Measurements from ENCODE around the gene HDAC4.
"Not testable (repeated sequence)": the region's sequence is repeated elsewhere in the genome, so short reads cannot be mapped to it uniquely, and the experiment has no call there.

HDAC4 gene

GRCh38 chr2:239039479-239039861, 361.4 kb downstream of the HDAC4 start:
- Histone ChIP-seq H3K4me3 (ENCODE audit: low read depth in 1 of 2, low read length in 2 of 2) (no peak overlapping the region), H3K4me1 (ENCODE audit: insufficient read depth, low read length) (no peaks in the 10 kb centered on the region), H3K36me3 (ENCODE audit: insufficient read depth, low read length) (no peaks in the 10 kb centered on the region), H3K27me3 (ENCODE audit: control insufficient read depth in 1 of 2, insufficient read depth in 2 of 2, low read length in 2 of 2) (no peaks in the 10 kb centered on the region), H3K9me3 (ENCODE audit: low read length) (no peaks in the 10 kb centered on the region), H3K27ac (ENCODE audit: low read depth, low read length) (no peak overlapping the region), H3K9ac (ENCODE audit: low read length) (no peak overlapping the region)

GRCh38 chr2:239038773-239039478, 361.9 kb downstream of the HDAC4 start:
- no peaks in the 10 kb centered on the region for H3K9me3 ChIP-seq (ENCODE audit: low read length)
- no peak overlapping the region for H3K9ac ChIP-seq (ENCODE audit: low read length)
- no peaks in the 10 kb centered on the region for H3K27me3 ChIP-seq (ENCODE audit: control insufficient read depth in 1 of 2, insufficient read depth in 2 of 2, low read length in 2 of 2)
- no peaks in the 10 kb centered on the region for H3K4me1 ChIP-seq (ENCODE audit: insufficient read depth, low read length)
- no peak overlapping the region for H3K4me3 ChIP-seq (ENCODE audit: low read depth in 1 of 2, low read length in 2 of 2)
- no peaks in the 10 kb centered on the region for H3K36me3 ChIP-seq (ENCODE audit: insufficient read depth, low read length)
- H3K27ac ChIP-seq (ENCODE audit: low read depth, low read length): no peak overlapping the region

GRCh38 chr2:239038284-239038683, 362.5 kb downstream of the HDAC4 start:
- H3K9me3 ChIP-seq (ENCODE audit: low read length); H3K27me3 ChIP-seq (ENCODE audit: control insufficient read depth in 1 of 2, insufficient read depth in 2 of 2, low read length in 2 of 2); H3K4me3 ChIP-seq (ENCODE audit: low read depth in 1 of 2, low read length in 2 of 2); H3K27ac ChIP-seq (ENCODE audit: low read depth, low read length); H3K36me3 ChIP-seq (ENCODE audit: insufficient read depth, low read length); H3K9ac ChIP-seq (ENCODE audit: low read length); H3K4me1 ChIP-seq (ENCODE audit: insufficient read depth, low read length): not testable (repeated sequence)

- no peak overlapping the region for H3K4me3 ChIP-seq (ENCODE audit: low read depth in 1 of 2, low read length in 2 of 2)
- H3K9me3 ChIP-seq (ENCODE audit: low read length): no peaks in the 10 kb centered on the region
- no peak overlapping the region for H3K9ac ChIP-seq (ENCODE audit: low read length)
- H3K27ac ChIP-seq (ENCODE audit: low read depth, low read length): no peak overlapping the region
- no peaks in the 10 kb centered on the region for H3K4me1 ChIP-seq (ENCODE audit: insufficient read depth, low read length)
- H3K36me3 ChIP-seq (ENCODE audit: insufficient read depth, low read length): no peaks in the 10 kb centered on the region
- no peaks in the 10 kb centered on the region for H3K27me3 ChIP-seq (ENCODE audit: control insufficient read depth in 1 of 2, insufficient read depth in 2 of 2, low read length in 2 of 2)
Observed at GRCh38 chr2:239037559-239037910, 363.3 kb downstream of the HDAC4 start.

DNA sequence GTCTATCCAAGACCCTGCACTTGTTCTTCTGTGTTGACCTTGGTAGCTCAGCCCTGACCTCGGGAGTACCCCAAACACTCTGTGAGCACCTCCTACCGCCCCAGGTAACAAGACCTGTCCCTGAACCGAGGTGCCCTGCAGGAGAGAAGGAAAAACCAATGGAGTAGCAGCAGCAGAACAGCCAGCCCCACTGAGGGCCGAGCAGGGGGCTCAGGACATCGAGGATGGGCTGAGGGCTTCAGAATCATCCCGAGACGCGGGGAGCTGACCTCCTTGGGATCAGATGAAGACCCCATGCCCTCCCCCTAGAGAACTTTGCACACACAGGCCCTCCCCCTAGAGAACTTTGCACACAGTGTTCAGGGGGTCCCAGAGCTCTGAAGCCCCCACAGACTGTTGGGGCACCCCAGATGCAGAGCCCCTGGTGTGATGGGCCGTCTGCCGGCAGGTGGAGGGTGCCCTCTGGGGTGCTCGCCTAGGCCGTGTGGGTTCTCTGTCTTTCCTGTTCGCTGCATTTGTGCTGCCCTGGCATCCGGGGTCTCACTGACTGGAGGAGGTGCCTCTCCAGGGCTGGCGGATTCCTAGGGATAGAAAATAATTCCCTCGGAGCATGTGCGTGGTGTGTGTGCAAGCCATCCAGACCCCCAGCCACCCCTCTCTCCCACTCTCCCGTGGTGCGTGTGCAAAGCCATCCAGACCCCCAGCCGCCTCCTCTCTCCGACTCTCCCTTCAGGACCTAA, 363.8 kb downstream of the HDAC4 start:
- H3K27ac ChIP-seq (ENCODE audit: low read depth, low read length): no peak overlapping the region
- no peaks in the 10 kb centered on the region for H3K9me3 ChIP-seq (ENCODE audit: low read length)
- no peak overlapping the region for H3K9ac ChIP-seq (ENCODE audit: low read length)

DNA sequence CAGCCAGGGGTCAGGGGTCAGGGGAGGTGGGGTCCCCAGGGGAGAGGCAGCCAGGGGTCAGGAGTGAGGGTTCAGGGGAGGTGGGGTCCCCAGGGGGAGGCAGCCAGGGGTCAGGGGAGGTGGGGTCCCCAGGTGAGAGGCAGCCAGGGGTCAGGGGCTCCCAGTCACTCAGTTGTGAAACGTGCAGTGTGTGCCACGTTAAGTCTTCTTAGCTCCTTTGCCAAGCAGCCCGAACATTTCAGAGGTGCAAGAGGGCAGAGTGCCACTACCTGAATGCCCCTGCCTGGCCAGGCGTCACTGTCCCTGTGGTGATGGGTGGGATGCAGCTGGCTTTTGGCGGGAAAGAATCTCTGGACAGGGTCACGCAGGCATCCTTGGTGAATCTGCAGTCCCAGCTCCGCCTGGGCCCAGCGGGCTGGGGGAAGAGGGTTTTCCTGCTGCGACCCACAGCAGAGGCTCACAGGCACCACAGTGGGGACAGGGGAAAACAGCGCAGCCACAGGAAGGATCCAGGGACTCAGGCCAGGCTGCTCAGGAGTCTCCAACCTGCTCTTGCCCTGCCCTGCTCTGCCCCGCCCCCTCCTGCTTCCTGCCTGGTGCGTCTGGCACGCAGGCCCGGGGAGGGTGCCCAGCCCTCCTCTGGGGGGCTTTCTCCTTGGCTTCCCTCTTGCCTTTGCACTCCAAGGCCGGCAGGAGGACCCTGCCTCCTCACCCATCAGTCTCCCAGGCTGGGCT, 364.7 kb downstream of the HDAC4 start:
- no peak overlapping the region for H3K27ac ChIP-seq (ENCODE audit: low read depth, low read length)
- no peak overlapping the region for H3K9ac ChIP-seq (ENCODE audit: low read length)
- no peaks in the 10 kb centered on the region for H3K4me1 ChIP-seq (ENCODE audit: insufficient read depth, low read length)
- no peak overlapping the region for H3K4me3 ChIP-seq (ENCODE audit: low read depth in 1 of 2, low read length in 2 of 2)
- H3K27me3 ChIP-seq (ENCODE audit: control insufficient read depth in 1 of 2, insufficient read depth in 2 of 2, low read length in 2 of 2): no peaks in the 10 kb centered on the region
- H3K9me3 ChIP-seq (ENCODE audit: low read length): no peaks in the 10 kb centered on the region
- H3K36me3 ChIP-seq (ENCODE audit: insufficient read depth, low read length): no peaks in the 10 kb centered on the region

More for the DNA sequence above, 363.8 kb downstream of the HDAC4 start:
- no peaks in the 10 kb centered on the region for H3K27me3 ChIP-seq (ENCODE audit: control insufficient read depth in 1 of 2, insufficient read depth in 2 of 2, low read length in 2 of 2)
- H3K36me3 ChIP-seq (ENCODE audit: insufficient read depth, low read length): no peaks in the 10 kb centered on the region
- H3K4me3 ChIP-seq (ENCODE audit: low read depth in 1 of 2, low read length in 2 of 2): no peak overlapping the region
- no peaks in the 10 kb centered on the region for H3K4me1 ChIP-seq (ENCODE audit: insufficient read depth, low read length)

DNA sequence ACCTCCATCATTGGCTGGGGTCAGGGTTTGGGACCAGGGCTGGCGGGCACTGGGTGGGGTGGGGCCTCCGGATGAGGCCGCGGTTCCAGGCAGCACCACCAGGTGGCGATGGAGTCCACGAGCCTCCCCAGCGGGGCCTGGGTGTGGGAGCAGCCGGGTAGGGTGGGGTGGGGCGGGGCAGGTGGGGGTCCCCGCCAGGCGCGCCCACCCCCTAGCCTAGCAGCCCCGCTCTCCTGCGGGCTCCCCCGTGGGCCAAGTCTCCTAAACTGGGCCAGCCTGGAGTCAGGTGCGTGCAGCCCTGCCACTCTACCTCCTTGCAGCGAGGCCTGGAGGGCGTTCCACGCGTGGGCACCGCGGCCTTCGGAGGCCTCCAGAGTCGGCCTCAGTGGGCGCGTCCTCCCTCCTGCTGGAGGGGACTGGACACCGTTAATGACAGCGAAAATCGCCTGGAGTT, 365.4 kb downstream of the HDAC4 start:
- no peak overlapping the region for H3K27ac ChIP-seq (ENCODE audit: low read depth, low read length)
- H3K9ac ChIP-seq (ENCODE audit: low read length): no peak overlapping the region

DNA sequence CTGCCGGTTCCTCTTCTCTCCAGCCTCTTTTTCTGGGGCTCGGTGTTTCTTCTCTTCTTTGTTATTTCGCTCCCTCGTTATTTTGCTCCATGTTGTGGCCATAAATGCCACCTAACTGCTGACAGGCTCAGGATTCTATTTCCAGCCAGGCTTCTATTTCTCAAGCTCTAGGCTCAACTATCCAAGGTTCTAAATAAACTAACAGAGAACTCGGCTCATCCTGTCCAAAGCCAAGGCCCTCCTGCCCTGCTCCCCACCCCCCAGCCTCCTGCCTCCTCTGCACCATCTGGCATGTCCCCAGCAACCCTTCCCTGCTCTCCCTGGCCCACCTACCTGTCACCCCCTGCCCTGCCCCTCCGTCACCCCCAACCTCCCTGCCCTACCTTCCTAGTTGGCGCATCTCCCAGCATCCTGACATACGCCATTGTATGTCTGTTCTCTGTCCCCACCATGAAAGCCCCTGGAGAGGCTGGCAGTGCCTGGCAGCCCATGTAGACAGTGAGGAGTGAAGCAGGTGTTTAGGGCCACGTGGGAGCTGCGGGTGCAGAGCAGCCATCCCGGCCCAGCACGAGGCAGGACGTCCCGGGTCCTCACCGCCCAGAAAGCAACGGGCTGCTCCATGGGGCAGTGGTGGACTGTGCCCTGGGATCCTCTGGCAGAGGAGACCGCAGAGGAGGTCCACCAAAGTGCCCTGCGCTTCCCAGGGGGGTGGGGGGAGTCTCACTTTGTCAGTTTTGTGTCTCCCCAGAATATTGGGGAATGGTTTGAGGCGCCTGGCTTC, 366.1 kb downstream of the HDAC4 start:
- Histone ChIP-seq H3K9me3 (ENCODE audit: low read length) (no peaks in the 10 kb centered on the region), H3K36me3 (ENCODE audit: insufficient read depth, low read length) (no peaks in the 10 kb centered on the region), H3K27me3 (ENCODE audit: control insufficient read depth in 1 of 2, insufficient read depth in 2 of 2, low read length in 2 of 2) (no peaks in the 10 kb centered on the region), H3K9ac (ENCODE audit: low read length) (no peak overlapping the region), H3K4me1 (ENCODE audit: insufficient read depth, low read length) (no peaks in the 10 kb centered on the region), H3K27ac (ENCODE audit: low read depth, low read length) (no peak overlapping the region), H3K4me3 (ENCODE audit: low read depth in 1 of 2, low read length in 2 of 2) (no peak overlapping the region)

More for the DNA sequence above, 365.4 kb downstream of the HDAC4 start:
- Histone ChIP-seq H3K4me3 (ENCODE audit: low read depth in 1 of 2, low read length in 2 of 2) (no peak overlapping the region), H3K4me1 (ENCODE audit: insufficient read depth, low read length) (no peaks in the 10 kb centered on the region), H3K36me3 (ENCODE audit: insufficient read depth, low read length) (no peaks in the 10 kb centered on the region), H3K9me3 (ENCODE audit: low read length) (no peaks in the 10 kb centered on the region), H3K27me3 (ENCODE audit: control insufficient read depth in 1 of 2, insufficient read depth in 2 of 2, low read length in 2 of 2) (no peaks in the 10 kb centered on the region)

DNA sequence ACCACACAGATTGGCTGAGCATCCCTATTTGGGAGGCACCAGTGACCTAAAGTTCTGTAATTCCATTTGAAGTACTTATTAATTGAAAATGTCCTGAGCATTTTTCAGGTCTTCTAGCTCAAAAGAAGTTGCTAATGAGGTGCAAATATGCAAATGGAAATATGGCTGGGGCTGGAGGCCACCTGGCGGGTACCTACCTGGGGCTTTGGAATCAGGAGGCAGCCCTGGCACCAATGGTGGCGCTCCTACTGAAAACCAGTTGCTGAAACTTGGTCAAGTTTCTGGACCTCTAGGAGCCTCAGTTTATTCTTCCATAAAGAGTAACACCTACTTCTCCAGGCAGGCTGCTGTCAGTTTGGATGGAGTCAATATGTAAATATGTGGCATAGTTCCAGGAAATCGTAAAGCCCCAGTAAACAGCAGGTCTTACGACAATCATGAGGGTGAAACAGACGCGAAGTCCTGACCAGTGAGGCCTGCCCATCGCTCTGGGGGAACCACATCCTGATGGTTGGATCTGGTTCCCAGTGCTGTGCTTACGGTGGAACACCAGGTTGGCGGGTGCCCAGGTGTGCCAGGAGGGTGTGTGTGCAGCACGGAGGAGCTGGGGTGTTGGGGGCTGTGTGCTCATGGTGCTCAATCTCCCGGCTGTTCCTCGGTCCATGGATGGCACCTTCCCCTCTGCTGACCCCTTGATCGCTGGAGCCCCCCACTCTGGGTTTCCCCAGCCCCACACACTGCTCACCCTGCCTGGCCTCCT, 366.8 kb downstream of the HDAC4 start:
- Histone ChIP-seq H3K4me1 (ENCODE audit: insufficient read depth, low read length) (no peaks in the 10 kb centered on the region), H3K9me3 (ENCODE audit: low read length) (no peaks in the 10 kb centered on the region), H3K27me3 (ENCODE audit: control insufficient read depth in 1 of 2, insufficient read depth in 2 of 2, low read length in 2 of 2) (no peaks in the 10 kb centered on the region), H3K9ac (ENCODE audit: low read length) (no peak overlapping the region), H3K27ac (ENCODE audit: low read depth, low read length) (no peak overlapping the region), H3K36me3 (ENCODE audit: insufficient read depth, low read length) (no peaks in the 10 kb centered on the region), H3K4me3 (ENCODE audit: low read depth in 1 of 2, low read length in 2 of 2) (no peak overlapping the region)

- no peaks in the 10 kb centered on the region for H3K4me1 ChIP-seq (ENCODE audit: insufficient read depth, low read length)
- no peaks in the 10 kb centered on the region for H3K36me3 ChIP-seq (ENCODE audit: insufficient read depth, low read length)
- H3K27me3 ChIP-seq (ENCODE audit: control insufficient read depth in 1 of 2, insufficient read depth in 2 of 2, low read length in 2 of 2): peaks cover 0 to 4% of the 10 kb centered on the region in 2 donors
- H3K9ac ChIP-seq (ENCODE audit: low read length): no peak overlapping the region
- H3K4me3 ChIP-seq (ENCODE audit: low read depth in 1 of 2, low read length in 2 of 2): no peak overlapping the region
- H3K9me3 ChIP-seq (ENCODE audit: low read length): no peaks in the 10 kb centered on the region
- H3K27ac ChIP-seq (ENCODE audit: low read depth, low read length): no peak overlapping the region
Observed at GRCh38 chr2:239029958-239030357, 370.9 kb downstream of the HDAC4 start.
